ENCODE data around the gene DLL3.

- TF ChIP-seq NCOA4 (IDR thresholded peaks at IDR 0.05; ENCODE audit: partially characterized antibody) (no peak), CTCF (IDR thresholded peaks at IDR 0.05 in 2 of 3, conservative IDR thresholded peaks at IDR 0.05 in 1 of 3; ENCODE audit: insufficient read depth in 2 of 3, low read depth in 1 of 3, low read length in 3 of 3) (no peak), NFIC (IDR thresholded peaks at IDR 0.05) (no peak), ZNF184 (CRISPR knock-in tag; IDR thresholded peaks at IDR 0.05) (no peak), KLF16 (IDR thresholded peaks at IDR 0.05) (no peak), NUFIP1 (IDR thresholded peaks at IDR 0.05; ENCODE audit: partially characterized antibody) (no peak), SRF (CRISPR knock-in tag; IDR thresholded peaks at IDR 0.05) (no peak), HNRNPUL1 (IDR thresholded peaks at IDR 0.05; ENCODE audit: low read length) (no peak), DIDO1 (tag; IDR thresholded peaks at IDR 0.05; ENCODE audit: low read depth) (no peak), ERF (CRISPR knock-in tag; IDR thresholded peaks at IDR 0.05) (no peak)
- TF ChIP-seq, protein P1, sequence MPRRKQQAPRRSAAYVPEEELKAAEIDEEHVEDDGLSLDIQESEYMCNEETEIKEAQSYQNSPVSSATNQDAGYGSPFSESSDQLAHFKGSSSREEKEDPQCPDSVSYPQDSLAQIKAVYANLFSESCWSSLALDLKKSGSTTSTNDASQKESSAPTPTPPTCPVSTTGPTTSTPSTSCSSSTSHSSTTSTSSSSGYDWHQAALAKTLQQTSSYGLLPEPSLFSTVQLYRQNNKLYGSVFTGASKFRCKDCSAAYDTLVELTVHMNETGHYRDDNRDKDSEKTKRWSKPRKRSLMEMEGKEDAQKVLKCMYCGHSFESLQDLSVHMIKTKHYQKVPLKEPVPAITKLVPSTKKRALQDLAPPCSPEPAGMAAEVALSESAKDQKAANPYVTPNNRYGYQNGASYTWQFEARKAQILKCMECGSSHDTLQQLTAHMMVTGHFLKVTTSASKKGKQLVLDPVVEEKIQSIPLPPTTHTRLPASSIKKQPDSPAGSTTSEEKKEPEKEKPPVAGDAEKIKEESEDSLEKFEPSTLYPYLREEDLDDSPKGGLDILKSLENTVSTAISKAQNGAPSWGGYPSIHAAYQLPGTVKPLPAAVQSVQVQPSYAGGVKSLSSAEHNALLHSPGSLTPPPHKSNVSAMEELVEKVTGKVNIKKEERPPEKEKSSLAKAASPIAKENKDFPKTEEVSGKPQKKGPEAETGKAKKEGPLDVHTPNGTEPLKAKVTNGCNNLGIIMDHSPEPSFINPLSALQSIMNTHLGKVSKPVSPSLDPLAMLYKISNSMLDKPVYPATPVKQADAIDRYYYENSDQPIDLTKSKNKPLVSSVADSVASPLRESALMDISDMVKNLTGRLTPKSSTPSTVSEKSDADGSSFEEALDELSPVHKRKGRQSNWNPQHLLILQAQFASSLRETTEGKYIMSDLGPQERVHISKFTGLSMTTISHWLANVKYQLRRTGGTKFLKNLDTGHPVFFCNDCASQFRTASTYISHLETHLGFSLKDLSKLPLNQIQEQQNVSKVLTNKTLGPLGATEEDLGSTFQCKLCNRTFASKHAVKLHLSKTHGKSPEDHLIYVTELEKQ (CRISPR knock-in tag; IDR thresholded peaks at IDR 0.05): no peak
- TF ChIP-seq, protein P2, sequence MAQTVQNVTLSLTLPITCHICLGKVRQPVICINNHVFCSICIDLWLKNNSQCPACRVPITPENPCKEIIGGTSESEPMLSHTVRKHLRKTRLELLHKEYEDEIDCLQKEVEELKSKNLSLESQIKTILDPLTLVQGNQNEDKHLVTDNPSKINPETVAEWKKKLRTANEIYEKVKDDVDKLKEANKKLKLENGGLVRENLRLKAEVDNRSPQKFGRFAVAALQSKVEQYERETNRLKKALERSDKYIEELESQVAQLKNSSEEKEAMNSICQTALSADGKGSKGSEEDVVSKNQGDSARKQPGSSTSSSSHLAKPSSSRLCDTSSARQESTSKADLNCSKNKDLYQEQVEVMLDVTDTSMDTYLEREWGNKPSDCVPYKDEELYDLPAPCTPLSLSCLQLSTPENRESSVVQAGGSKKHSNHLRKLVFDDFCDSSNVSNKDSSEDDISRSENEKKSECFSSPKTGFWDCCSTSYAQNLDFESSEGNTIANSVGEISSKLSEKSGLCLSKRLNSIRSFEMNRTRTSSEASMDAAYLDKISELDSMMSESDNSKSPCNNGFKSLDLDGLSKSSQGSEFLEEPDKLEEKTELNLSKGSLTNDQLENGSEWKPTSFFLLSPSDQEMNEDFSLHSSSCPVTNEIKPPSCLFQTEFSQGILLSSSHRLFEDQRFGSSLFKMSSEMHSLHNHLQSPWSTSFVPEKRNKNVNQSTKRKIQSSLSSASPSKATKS (CRISPR knock-in tag; IDR thresholded peaks at IDR 0.05): no peak
- TF ChIP-seq, protein P3, sequence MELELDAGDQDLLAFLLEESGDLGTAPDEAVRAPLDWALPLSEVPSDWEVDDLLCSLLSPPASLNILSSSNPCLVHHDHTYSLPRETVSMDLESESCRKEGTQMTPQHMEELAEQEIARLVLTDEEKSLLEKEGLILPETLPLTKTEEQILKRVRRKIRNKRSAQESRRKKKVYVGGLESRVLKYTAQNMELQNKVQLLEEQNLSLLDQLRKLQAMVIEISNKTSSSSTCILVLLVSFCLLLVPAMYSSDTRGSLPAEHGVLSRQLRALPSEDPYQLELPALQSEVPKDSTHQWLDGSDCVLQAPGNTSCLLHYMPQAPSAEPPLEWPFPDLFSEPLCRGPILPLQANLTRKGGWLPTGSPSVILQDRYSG (tag; conservative IDR thresholded peaks at IDR 0.05; ENCODE audit: low read depth): no peak
- TF ChIP-seq, protein P4, sequence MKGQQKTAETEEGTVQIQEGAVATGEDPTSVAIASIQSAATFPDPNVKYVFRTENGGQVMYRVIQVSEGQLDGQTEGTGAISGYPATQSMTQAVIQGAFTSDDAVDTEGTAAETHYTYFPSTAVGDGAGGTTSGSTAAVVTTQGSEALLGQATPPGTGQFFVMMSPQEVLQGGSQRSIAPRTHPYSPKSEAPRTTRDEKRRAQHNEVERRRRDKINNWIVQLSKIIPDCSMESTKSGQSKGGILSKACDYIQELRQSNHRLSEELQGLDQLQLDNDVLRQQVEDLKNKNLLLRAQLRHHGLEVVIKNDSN (CRISPR knock-in tag; IDR thresholded peaks at IDR 0.05): no peak
These were observed 23.0 kb upstream of the DLL3 start for GRCh38 chr19:39475748-39476147.

Data from K562 (cell line).